Stomach (tissue), 4 donors: Measurements from ENCODE around the gene B3GAT2.

Experiments used
- EP300 ChIP-seq: sonication (generic); formaldehyde crosslinking; IDR thresholded peaks from one replicate; pipeline ENCODE4 v1.6.1; 2017; ENCODE audit warnings: antibody characterized with exemption
- POLR2A ChIP-seq, 4 donors: fragments of 450-650 bp; IDR thresholded peaks; one replicate each; pipeline ENCODE4 v1.6.1; 2016; ENCODE audit warnings: antibody characterized with exemption in 4 of 4, control low read depth in 2 of 4, mild to moderate bottlenecking in 1 of 4, moderate library complexity in 1 of 4
- POLR2AphosphoS5 ChIP-seq, 3 donors: sonication (generic); formaldehyde crosslinking; IDR thresholded peaks; one replicate each; pipeline ENCODE4 v1.6.1; 2016; ENCODE audit warnings: antibody characterized with exemption in 3 of 3
- TF ChIP-seq, protein P1 (sequence below), 7 experiments: fragments of 450-650 bp in 4 of 7; fragments of 200-600 bp in 3 of 7; sonication (generic) in 3 of 7; IDR thresholded peaks; one replicate each; pipeline ENCODE4 v1.5.1; 2016 to 2019; ENCODE audit warnings: antibody characterized with exemption in 7 of 7, control low read depth in 2 of 7, mild to moderate bottlenecking in 1 of 7

DNA sequence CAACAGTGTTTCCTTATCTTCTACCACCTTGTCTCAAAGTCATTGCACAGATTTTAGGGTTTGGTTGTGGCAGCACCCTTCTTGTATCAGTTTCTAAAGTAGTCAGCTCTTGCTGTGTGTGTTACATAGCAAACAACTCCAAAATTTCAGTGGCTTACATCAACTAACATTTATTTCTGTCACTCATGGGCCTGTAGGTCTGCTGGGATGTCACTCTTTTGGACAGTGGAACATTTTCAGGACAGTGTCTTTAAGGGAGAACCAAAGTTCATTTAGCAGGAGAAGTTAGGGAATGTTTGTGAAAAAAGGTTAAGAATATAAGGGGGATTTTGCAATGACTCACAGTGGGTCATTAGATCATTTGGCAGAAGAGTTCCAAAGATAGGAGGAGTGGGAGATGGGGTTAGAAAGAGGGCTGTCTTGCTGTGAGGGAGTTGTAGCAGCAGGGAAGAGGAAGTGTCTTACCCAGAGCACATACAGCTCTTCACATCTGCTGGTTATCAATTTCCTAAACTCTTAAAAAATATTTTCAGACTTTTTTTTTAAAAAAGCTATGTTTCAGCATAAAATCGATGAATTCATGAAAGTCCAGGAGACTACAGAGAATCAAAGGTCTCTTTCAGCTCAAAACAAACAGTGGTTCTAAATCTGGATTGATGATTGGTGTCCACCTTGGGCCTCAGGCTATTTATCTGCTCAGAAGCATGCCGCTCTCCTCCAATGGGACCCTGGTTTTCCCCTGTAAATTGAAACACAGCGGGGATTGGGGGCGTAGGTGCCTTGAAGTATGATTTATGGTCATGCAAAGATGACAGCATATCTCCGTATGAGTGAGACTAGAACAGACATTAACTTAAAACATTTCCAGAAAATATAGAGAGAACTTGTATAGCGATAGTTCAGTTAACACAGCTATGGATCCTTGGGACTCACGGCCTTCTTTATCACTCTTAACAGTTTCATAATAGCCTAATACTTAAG is 117.3 kb downstream of the B3GAT2 start:
- TF ChIP-seq, protein P1, sequence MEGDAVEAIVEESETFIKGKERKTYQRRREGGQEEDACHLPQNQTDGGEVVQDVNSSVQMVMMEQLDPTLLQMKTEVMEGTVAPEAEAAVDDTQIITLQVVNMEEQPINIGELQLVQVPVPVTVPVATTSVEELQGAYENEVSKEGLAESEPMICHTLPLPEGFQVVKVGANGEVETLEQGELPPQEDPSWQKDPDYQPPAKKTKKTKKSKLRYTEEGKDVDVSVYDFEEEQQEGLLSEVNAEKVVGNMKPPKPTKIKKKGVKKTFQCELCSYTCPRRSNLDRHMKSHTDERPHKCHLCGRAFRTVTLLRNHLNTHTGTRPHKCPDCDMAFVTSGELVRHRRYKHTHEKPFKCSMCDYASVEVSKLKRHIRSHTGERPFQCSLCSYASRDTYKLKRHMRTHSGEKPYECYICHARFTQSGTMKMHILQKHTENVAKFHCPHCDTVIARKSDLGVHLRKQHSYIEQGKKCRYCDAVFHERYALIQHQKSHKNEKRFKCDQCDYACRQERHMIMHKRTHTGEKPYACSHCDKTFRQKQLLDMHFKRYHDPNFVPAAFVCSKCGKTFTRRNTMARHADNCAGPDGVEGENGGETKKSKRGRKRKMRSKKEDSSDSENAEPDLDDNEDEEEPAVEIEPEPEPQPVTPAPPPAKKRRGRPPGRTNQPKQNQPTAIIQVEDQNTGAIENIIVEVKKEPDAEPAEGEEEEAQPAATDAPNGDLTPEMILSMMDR (IDR thresholded peaks at IDR 0.05) = no peak
- TF ChIP-seq POLR2A (IDR thresholded peaks at IDR 0.05) (no peak), POLR2AphosphoS5 (IDR thresholded peaks at IDR 0.05) (no peak), EP300 (no peak)
